ENCODE results near the gene PRR18. TPM values are rescaled to one million over a fixed set of nuclear protein-coding genes. Genes with fewer than 3 reads are reported as not detected.

PRR18 gene
- total and polyA plus RNA-seq, 2 donors from 2014 or later, result 0.19 TPM; not detected in 1

GRCh38 chr6:166259296-166259977 lies 48.8 kb downstream of the PRR18 start:
- no peaks in the 10 kb centered on the region for H3K9me3 ChIP-seq (ENCODE audit: control insufficient read depth in 2 of 3, insufficient read depth in 1 of 3, low read length in 3 of 3)
- no peak for TF ChIP-seq CTCF (IDR thresholded peaks at IDR 0.05; ENCODE audit: borderline replicate concordance, extremely low read depth, insufficient read depth)
- peaks cover 9% of the 10 kb centered on the region for H3K27me3 ChIP-seq (ENCODE audit: control insufficient read depth, insufficient read depth, low read length)
- FAIRE-seq, result no peak
- DNase-seq, result no peak
- no peaks in the 10 kb centered on the region for H3K36me3 ChIP-seq (ENCODE audit: control insufficient read depth in 2 of 3, insufficient read depth in 3 of 3, low read length in 3 of 3)
- no peak overlapping the region for H3K4me3 ChIP-seq (ENCODE audit: low read length in 3 of 3)
- H3K4me1 ChIP-seq (ENCODE audit: control insufficient read depth in 2 of 3, insufficient read depth in 2 of 3, low read depth in 1 of 3, low read length in 3 of 3), result no peaks in the 10 kb centered on the region
- H3K27ac ChIP-seq (ENCODE audit: low read depth in 2 of 2, low read length in 2 of 2), result no peak overlapping the region
- no peak overlapping the region for H3K9ac ChIP-seq (ENCODE audit: low read length in 3 of 3)
- intact Hi-C loops (cut with DNase I), result no loop called here

- FAIRE-seq, result no peak
- no peaks in the 10 kb centered on the region for H3K36me3 ChIP-seq (ENCODE audit: control insufficient read depth in 2 of 3, insufficient read depth in 3 of 3, low read length in 3 of 3)
- TF ChIP-seq CTCF (IDR thresholded peaks at IDR 0.05; ENCODE audit: borderline replicate concordance, extremely low read depth, insufficient read depth), result no peak
- no peak overlapping the region for H3K4me3 ChIP-seq (ENCODE audit: low read length in 3 of 3)
- no peak overlapping the region for H3K27ac ChIP-seq (ENCODE audit: low read depth in 2 of 2, low read length in 2 of 2)
- peaks cover 0 to 1% (median 0%) of the 10 kb centered on the region in 3 donors for H3K4me1 ChIP-seq (ENCODE audit: control insufficient read depth in 2 of 3, insufficient read depth in 2 of 3, low read depth in 1 of 3, low read length in 3 of 3)
- no peaks in the 10 kb centered on the region for H3K9me3 ChIP-seq (ENCODE audit: control insufficient read depth in 2 of 3, insufficient read depth in 1 of 3, low read length in 3 of 3)
- intact Hi-C loops (cut with DNase I), result no loop called here
- no peak overlapping the region for H3K9ac ChIP-seq (ENCODE audit: low read length in 3 of 3)
- peaks cover 14% of the 10 kb centered on the region for H3K27me3 ChIP-seq (ENCODE audit: control insufficient read depth, insufficient read depth, low read length)
- DNase-seq, result no peak
Measured at GRCh38 chr6:166258854-166259276, 49.3 kb downstream of the PRR18 start.

GRCh38 chr6:166257911-166258318 lies 50.3 kb downstream of the PRR18 start:
- H3K4me1 ChIP-seq (ENCODE audit: control insufficient read depth in 2 of 3, insufficient read depth in 2 of 3, low read depth in 1 of 3, low read length in 3 of 3), result peaks cover 0 to 3% (median 0%) of the 10 kb centered on the region in 3 donors
- no peak overlapping the region for H3K4me3 ChIP-seq (ENCODE audit: low read length in 3 of 3)
- H3K9me3 ChIP-seq (ENCODE audit: control insufficient read depth in 2 of 3, insufficient read depth in 1 of 3, low read length in 3 of 3), result no peaks in the 10 kb centered on the region
- H3K9ac ChIP-seq (ENCODE audit: low read length in 3 of 3), result no peak overlapping the region
- peaks cover 17% of the 10 kb centered on the region for H3K27me3 ChIP-seq (ENCODE audit: control insufficient read depth, insufficient read depth, low read length)
- no peak for FAIRE-seq
- H3K27ac ChIP-seq (ENCODE audit: low read depth in 2 of 2, low read length in 2 of 2), result no peak overlapping the region
- TF ChIP-seq CTCF (IDR thresholded peaks at IDR 0.05; ENCODE audit: borderline replicate concordance, extremely low read depth, insufficient read depth), result no peak
- intact Hi-C loops (cut with DNase I), result no loop called here
- DNase-seq, result no peak
- H3K36me3 ChIP-seq (ENCODE audit: control insufficient read depth in 2 of 3, insufficient read depth in 3 of 3, low read length in 3 of 3), result no peaks in the 10 kb centered on the region

Other genes with a start within 250 kb of the PRR18 start
- not detected for gene TBXT, start 140.5 kb downstream of the PRR18 start, total RNA-seq
- gene TBXT, start 140.5 kb downstream of the PRR18 start, polyA plus RNA-seq (ENCODE audit: insufficient read depth, low read depth, low replicate concordance), result not detected
- gene SFT2D1, start 34.2 kb upstream of the PRR18 start, total RNA-seq, result 48.3 TPM
- gene SFT2D1, start 34.2 kb upstream of the PRR18 start, polyA plus RNA-seq (ENCODE audit: insufficient read depth, low read depth, low replicate concordance), result 73.2 TPM
- 74.1 TPM for gene MPC1, start 74.5 kb upstream of the PRR18 start, total RNA-seq
- gene MPC1, start 74.5 kb upstream of the PRR18 start, polyA plus RNA-seq (ENCODE audit: insufficient read depth, low read depth, low replicate concordance), result 313 TPM

All from kidney (tissue), 14 donors.